K562 (cell line): ENCODE measurements around the gene SERTAD1. TPM values are rescaled to one million over a fixed set of nuclear protein-coding genes. Genes with fewer than 3 reads are reported as not detected.

Source experiments
- GABPB2 ChIP-seq: fragments of 250-450 bp; sonication (Bioruptor Pico); conservative IDR thresholded peaks from 2 replicates; pipeline ENCODE4 v1.5.1; 2021; ENCODE audit warnings: mild to moderate bottlenecking
- RBM34 ChIP-seq: fragments of 200-400 bp; formaldehyde crosslinking; IDR thresholded peaks from 2 replicates; pipeline ENCODE4 v1.6.1; 2018; ENCODE audit warnings: low read length, borderline replicate concordance; ENCODE audit not compliant: insufficient read depth
- polyA plus RNA-seq, 8 experiments: library from polyadenylated mRNA; depleted of rRNA in 4 of 8; stranded (reverse) in 5 of 8; unstranded in 3 of 8; fragments of >200 nt; fragmentation: Nextera tagmentation in 2 of 8; fragmentation: Illumina TruSeq in 1 of 8; extraction: Ambion mirVana in 2 of 8; extraction: Trizol in 1 of 8; gene quantifications; 2 replicates each; pipeline versions ENCODE4 v1.2.1 to v1.2.3, GENCODE V29; 2011 to 2014; ENCODE audit warnings: inconsistent platforms in 1 of 8, missing spikeins in 1 of 8
- total RNA-seq, 7 experiments: library from RNA; depleted of rRNA in 6 of 7; stranded (reverse); fragments of >200 nt in 6 of 7; fragmentation: Illumina TruSeq in 2 of 7; extraction: Trizol in 2 of 7; gene quantifications; 2 replicates each; pipeline versions ENCODE4 v1.2.1 to v1.2.3, GENCODE V29; 2011 to 2021; ENCODE audit warnings: low replicate concordance in 1 of 7
- TF ChIP-seq, protein P1 (sequence below): fragments of 250-450 bp; sonication (Bioruptor Pico); IDR thresholded peaks from 2 replicates; pipeline ENCODE4 v1.8.0; 2022; ENCODE audit warnings: inconsistent platforms, mild to moderate bottlenecking, moderate library complexity, borderline replicate concordance
- TF ChIP-seq, protein P2 (sequence below): fragments of 200-600 bp; sonication (generic); IDR thresholded peaks from one replicate; pipeline ENCODE4 v1.6.1; 2012; ENCODE audit warnings: mild to moderate bottlenecking, low read depth, low read length, inconsistent platforms

SERTAD1 gene
- total and polyA plus RNA-seq, 9 of the 15 experiments (the other 6 are each of a cell fraction or from before 2014, with no cell fraction given), result 0.15 to 8.7 (median 4.9) TPM

GRCh38 chr19:40420766-40421765, 4.7 kb downstream of the SERTAD1 start (continued):
- TF ChIP-seq, protein P1, sequence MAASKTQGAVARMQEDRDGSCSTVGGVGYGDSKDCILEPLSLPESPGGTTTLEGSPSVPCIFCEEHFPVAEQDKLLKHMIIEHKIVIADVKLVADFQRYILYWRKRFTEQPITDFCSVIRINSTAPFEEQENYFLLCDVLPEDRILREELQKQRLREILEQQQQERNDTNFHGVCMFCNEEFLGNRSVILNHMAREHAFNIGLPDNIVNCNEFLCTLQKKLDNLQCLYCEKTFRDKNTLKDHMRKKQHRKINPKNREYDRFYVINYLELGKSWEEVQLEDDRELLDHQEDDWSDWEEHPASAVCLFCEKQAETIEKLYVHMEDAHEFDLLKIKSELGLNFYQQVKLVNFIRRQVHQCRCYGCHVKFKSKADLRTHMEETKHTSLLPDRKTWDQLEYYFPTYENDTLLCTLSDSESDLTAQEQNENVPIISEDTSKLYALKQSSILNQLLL (CRISPR knock-in tag), result no peak
- no peak for TF ChIP-seq GABPB2 (CRISPR knock-in tag)
- TF ChIP-seq, protein P2, sequence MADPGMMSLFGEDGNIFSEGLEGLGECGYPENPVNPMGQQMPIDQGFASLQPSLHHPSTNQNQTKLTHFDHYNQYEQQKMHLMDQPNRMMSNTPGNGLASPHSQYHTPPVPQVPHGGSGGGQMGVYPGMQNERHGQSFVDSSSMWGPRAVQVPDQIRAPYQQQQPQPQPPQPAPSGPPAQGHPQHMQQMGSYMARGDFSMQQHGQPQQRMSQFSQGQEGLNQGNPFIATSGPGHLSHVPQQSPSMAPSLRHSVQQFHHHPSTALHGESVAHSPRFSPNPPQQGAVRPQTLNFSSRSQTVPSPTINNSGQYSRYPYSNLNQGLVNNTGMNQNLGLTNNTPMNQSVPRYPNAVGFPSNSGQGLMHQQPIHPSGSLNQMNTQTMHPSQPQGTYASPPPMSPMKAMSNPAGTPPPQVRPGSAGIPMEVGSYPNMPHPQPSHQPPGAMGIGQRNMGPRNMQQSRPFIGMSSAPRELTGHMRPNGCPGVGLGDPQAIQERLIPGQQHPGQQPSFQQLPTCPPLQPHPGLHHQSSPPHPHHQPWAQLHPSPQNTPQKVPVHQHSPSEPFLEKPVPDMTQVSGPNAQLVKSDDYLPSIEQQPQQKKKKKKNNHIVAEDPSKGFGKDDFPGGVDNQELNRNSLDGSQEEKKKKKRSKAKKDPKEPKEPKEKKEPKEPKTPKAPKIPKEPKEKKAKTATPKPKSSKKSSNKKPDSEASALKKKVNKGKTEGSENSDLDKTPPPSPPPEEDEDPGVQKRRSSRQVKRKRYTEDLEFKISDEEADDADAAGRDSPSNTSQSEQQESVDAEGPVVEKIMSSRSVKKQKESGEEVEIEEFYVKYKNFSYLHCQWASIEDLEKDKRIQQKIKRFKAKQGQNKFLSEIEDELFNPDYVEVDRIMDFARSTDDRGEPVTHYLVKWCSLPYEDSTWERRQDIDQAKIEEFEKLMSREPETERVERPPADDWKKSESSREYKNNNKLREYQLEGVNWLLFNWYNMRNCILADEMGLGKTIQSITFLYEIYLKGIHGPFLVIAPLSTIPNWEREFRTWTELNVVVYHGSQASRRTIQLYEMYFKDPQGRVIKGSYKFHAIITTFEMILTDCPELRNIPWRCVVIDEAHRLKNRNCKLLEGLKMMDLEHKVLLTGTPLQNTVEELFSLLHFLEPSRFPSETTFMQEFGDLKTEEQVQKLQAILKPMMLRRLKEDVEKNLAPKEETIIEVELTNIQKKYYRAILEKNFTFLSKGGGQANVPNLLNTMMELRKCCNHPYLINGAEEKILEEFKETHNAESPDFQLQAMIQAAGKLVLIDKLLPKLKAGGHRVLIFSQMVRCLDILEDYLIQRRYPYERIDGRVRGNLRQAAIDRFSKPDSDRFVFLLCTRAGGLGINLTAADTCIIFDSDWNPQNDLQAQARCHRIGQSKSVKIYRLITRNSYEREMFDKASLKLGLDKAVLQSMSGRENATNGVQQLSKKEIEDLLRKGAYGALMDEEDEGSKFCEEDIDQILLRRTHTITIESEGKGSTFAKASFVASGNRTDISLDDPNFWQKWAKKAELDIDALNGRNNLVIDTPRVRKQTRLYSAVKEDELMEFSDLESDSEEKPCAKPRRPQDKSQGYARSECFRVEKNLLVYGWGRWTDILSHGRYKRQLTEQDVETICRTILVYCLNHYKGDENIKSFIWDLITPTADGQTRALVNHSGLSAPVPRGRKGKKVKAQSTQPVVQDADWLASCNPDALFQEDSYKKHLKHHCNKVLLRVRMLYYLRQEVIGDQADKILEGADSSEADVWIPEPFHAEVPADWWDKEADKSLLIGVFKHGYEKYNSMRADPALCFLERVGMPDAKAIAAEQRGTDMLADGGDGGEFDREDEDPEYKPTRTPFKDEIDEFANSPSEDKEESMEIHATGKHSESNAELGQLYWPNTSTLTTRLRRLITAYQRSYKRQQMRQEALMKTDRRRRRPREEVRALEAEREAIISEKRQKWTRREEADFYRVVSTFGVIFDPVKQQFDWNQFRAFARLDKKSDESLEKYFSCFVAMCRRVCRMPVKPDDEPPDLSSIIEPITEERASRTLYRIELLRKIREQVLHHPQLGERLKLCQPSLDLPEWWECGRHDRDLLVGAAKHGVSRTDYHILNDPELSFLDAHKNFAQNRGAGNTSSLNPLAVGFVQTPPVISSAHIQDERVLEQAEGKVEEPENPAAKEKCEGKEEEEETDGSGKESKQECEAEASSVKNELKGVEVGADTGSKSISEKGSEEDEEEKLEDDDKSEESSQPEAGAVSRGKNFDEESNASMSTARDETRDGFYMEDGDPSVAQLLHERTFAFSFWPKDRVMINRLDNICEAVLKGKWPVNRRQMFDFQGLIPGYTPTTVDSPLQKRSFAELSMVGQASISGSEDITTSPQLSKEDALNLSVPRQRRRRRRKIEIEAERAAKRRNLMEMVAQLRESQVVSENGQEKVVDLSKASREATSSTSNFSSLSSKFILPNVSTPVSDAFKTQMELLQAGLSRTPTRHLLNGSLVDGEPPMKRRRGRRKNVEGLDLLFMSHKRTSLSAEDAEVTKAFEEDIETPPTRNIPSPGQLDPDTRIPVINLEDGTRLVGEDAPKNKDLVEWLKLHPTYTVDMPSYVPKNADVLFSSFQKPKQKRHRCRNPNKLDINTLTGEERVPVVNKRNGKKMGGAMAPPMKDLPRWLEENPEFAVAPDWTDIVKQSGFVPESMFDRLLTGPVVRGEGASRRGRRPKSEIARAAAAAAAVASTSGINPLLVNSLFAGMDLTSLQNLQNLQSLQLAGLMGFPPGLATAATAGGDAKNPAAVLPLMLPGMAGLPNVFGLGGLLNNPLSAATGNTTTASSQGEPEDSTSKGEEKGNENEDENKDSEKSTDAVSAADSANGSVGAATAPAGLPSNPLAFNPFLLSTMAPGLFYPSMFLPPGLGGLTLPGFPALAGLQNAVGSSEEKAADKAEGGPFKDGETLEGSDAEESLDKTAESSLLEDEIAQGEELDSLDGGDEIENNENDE, result no peak
- no peak for TF ChIP-seq RBM34
- TF ChIP-seq, all 486 proteins: peak for 149
